MM.1S (cell line): ENCODE results near the gene XRRA1.

Source experiments
- EZH2 ChIP-seq: fragments of 300-600 bp; sonication (generic); optimal IDR thresholded peaks from 2 replicates; pipeline ENCODE3; 2017; ENCODE audit warnings: low read depth, mild to moderate bottlenecking, antibody characterized with exemption, low read length, mixed read lengths
- TF ChIP-seq, protein P1 (sequence below): fragments of 300-600 bp; sonication (generic); IDR thresholded peaks from 2 replicates; pipeline ENCODE4 v1.5.1; 2016; ENCODE audit warnings: antibody characterized with exemption, low read length, mixed read lengths

DNA sequence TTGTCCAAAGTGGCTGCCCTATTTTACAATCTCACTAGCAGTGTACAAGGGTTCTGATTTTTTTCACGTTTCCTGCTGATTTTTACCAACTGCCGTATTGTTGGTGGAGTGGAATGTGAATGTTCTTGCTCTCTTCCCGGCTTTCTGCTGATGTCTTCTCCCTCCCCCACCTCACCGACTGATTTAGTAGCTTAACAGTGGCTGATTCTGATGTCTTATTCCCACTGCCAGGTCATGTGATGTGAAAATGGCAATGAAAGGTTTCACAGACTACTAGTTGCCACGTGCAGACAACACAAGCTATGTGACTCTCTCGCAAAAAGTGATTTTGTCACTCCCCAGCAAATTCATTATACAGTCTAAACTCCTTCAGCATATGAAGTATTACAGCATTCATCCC, 22.5 kb upstream of the XRRA1 start:
- TF ChIP-seq, protein P1, sequence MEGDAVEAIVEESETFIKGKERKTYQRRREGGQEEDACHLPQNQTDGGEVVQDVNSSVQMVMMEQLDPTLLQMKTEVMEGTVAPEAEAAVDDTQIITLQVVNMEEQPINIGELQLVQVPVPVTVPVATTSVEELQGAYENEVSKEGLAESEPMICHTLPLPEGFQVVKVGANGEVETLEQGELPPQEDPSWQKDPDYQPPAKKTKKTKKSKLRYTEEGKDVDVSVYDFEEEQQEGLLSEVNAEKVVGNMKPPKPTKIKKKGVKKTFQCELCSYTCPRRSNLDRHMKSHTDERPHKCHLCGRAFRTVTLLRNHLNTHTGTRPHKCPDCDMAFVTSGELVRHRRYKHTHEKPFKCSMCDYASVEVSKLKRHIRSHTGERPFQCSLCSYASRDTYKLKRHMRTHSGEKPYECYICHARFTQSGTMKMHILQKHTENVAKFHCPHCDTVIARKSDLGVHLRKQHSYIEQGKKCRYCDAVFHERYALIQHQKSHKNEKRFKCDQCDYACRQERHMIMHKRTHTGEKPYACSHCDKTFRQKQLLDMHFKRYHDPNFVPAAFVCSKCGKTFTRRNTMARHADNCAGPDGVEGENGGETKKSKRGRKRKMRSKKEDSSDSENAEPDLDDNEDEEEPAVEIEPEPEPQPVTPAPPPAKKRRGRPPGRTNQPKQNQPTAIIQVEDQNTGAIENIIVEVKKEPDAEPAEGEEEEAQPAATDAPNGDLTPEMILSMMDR, result no peak
- no peak for TF ChIP-seq EZH2
